ENCODE measurements around the gene LDLRAD3. TPM values are rescaled to one million over a fixed set of nuclear protein-coding genes. Genes with fewer than 3 reads are reported as not detected.
"Not testable (repeated sequence)": the region's sequence is repeated elsewhere in the genome, so short reads cannot be mapped to it uniquely, and the experiment has no call there.

LDLRAD3 gene, protein sequence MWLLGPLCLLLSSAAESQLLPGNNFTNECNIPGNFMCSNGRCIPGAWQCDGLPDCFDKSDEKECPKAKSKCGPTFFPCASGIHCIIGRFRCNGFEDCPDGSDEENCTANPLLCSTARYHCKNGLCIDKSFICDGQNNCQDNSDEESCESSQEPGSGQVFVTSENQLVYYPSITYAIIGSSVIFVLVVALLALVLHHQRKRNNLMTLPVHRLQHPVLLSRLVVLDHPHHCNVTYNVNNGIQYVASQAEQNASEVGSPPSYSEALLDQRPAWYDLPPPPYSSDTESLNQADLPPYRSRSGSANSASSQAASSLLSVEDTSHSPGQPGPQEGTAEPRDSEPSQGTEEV
- total RNA-seq = under 1 TPM; 0.21 to 0.27 TPM

DNA sequence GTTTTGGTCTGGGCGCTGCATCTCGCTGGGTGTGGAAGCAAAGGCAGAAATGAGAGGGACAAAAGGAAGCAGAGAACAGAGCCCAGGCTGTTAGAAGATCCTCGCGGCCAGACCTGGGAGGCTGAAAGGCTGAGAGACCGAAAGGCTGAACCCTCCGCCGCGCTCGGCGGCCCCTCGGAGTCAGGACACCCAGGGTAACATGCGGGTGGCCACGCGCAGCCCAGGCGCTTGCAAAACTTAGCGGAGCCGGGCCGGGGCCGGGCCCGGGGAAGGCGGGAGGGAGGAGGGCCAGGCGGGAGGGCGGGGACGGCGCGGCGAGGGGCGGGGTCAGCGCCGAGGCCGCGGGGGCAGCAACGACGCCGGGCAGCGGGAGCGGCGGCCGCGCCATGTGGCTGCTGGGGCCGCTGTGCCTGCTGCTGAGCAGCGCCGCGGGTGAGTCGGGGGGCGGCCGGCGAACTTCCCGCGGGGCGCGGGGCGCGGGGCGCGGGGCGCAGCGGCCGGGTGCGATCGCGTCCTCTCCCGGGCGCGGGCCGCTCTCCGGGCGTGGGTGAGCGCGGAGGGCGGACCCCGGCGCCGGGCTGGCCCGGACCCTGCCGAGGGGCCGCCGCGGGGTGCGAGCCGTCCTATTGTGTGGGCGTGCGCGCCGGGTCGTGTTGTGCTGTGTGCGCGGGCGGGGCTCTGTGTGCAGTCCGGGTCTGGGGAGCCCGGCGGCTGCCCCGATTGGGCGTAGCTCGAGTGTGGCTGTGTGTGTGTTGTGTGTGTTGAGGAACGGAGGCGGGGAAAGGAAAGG lies at the start of gene LDLRAD3:
TSS of gene LDLRAD3 (plus strand) at position 350 of the 790 bp plus-strand sequence. CDS start at position 387, 37 bp downstream.
- ChIA-PET CTCF (no interaction called here), POLR2A (no interaction called here)

DNA sequence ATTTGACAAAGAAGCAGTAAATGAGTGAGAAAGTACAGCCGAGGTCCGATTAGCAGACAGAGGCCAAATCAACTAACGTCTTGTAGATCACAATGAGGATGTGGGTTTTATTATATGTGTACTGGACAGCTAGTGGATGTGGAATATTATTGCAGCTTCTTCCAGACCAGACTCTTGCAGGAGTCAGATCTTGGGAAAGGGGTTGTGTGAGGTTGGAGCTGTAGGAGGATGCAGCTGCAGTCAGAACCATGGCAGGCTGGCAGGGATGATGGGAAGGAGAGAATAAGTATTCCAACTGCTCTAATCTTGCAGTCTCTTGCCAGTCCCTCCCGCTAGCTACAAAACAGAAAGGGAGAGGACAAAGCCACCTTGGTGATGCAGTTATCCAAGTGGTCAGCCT lies 46.8 kb upstream of the LDLRAD3 start:
- CTCF ChIA-PET = no interaction called here
- POLR2A ChIA-PET = no interaction called here

DNA sequence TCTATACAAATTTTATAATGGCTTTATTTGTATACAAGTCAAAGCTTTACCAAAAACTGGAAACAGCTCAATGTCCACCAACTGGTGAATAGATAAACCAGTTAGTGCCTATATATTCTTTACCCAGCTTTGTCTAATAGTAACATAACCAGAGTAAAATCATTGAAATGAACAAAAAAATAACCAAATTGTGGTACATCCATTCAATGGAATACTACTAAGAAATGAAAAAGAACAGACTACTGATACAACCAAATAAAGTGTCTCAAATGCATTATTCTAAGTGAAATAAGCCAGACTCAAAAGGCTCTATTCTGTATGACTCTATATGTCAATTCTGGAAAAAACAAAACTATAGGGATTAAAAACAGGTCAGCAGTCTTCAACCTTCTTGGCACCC lies 40.9 kb upstream of the LDLRAD3 start:
- POLR2A ChIA-PET = no interaction called here
- CTCF ChIA-PET = no interaction called here

DNA sequence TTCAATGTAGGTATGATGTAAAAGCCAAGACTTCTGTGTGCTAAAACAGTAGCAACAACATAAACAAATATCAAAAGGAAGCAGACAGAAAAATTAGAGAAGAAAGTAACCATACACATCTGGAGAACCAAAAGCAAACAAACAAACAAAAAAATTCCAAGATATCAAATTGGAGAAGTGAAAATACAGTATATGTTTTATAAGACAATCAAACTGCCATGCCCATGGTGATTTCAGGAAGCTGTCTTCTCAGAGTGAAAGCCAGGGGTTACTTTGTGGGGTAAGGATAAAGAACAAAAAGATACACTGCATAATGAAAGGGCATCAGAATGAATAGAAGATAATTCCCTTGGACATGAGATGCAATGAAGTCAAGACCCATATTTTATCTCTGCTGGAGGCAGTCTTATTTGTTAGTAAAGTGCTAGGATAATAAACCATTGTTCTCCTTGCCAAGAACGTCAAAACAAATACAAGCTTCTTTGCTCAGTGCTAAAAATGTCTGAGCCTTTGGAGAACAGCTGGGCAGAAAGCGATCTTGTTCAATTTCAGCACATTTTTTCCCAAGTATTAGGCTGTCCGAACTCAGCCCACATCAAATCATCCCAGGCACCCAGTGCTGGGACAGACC lies 38.1 kb upstream of the LDLRAD3 start:
- CTCF ChIA-PET = no interaction called here
- POLR2A ChIA-PET = no interaction called here

DNA sequence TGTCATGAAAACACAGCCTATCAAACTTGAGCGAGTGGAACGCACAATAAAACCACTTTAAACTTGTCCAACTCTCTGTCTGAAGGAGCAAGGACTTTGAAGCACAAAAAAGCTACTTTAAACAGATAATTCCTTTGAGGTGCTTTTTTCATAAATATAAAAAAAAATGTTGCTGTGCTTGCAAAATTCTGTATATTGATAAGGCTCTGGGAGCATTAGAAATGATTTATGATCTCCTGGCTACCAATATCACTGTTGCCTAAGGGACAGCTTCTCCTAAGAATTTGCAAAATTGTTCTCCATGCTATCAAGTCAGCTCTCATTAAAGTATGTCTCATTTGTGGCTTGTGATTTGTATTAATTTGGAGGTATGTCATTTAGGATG lies 37.6 kb upstream of the LDLRAD3 start:
- CTCF ChIA-PET = no interaction called here
- POLR2A ChIA-PET = no interaction called here

DNA sequence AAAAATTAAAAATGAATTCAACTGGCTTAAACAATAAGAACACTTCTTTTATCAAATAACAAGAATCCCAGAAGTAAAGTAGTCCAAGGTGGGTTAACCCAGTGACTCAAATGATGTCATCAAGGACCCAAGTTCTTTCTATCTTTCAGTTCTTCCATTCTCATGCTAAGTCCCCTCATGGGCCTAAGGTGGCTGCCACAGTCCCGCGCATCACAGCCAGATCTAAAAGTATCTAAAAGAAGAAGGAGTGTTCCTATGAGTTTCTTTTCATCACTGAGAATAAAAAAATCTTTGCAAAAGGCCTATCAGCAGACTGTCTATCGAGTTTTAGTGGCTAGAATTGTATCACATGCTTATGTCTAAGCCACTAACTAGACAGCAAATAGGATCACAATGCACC lies 37.2 kb upstream of the LDLRAD3 start:
- ChIA-PET CTCF (no interaction called here), POLR2A (no interaction called here)

DNA sequence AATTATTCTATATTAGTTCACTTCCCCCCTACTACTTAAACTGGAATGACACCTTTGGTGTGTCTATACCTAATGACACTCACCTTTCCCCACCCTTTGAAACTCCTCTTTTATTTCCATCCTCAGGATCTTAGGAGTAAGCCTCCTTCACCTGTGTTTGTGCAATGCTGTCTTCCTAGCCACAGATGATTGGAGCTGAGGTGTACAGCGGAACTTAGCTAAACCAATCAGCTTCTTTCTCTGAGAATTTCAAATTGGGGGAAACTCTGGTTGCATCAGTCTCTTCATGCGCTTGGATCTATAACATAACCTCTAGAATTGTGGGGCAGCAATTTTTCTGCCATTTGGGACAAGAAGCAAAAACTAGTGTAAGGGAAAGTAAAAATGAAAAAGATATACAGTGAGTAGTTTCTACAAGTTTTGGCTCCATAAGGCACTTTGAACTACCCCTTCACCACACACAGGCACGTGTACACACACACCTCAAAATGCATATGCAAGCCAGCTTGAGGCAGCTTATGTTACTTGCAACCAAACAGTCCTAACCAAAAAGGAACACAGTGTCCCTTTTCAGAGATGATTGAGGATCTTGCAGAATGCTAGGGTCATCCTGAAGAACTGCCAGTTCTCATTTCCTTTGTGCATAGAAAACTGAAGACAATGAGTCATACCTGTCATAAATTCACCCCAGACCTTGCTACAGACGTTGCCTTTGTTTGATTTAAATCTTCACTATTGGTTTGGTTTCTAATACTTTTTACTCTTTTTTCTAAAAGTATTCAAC lies 36.0 kb upstream of the LDLRAD3 start:
- CTCF ChIA-PET = no interaction called here
- POLR2A ChIA-PET = no interaction called here

DNA sequence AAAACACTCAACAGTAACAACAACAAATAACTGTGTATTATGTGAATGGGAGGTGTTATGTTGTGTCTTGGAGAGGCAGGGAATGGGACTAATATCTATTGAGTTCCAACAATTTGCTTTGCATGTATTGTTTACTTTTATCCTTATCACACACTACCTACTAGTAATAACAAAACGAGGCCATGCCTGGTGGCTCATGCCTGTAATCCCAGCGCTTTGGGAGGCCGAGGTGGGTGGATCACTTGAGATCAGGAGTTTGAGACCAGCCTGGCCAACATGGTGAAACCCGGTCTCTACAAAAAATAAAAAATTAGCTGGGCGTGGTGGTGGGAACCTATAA lies 35.5 kb upstream of the LDLRAD3 start:
- POLR2A ChIA-PET, CTCF ChIA-PET: not testable (repeated sequence)

DNA sequence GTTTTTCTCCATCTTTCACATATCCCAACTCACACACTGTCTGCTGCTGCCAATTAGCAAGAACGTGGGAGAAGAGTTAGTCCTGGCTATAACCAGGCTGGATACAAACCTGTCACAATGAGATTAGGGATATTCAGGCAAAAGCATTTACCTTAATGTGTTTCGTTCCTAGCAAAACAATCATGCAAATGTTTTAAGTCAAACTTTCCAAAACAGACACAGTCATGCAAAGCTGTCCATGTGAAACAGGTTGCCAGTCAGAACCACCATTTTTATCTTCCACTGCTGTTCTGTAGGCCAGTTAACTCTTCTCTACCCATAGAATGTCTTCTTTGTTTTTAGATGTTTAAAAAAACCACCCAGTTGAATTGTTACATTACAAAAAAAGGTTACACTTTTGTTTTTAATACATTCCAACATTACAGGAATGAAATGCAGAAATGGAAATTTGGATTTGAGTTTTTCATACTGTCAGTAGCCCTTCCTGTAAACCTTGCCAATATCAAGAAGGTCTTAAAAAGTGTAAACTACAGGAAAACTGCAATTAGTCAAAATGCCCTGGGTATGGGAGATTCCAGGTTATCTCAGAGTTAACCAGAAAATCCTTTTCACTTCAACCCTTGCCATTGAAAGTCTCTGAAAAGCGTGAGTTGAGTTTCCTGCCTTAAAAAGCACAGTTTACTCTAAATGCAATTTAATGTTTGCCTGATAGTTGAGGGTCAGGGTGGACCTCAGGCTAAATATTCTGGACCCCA lies 34.2 kb upstream of the LDLRAD3 start:
- POLR2A ChIA-PET = no interaction called here
- CTCF ChIA-PET = no interaction called here

DNA sequence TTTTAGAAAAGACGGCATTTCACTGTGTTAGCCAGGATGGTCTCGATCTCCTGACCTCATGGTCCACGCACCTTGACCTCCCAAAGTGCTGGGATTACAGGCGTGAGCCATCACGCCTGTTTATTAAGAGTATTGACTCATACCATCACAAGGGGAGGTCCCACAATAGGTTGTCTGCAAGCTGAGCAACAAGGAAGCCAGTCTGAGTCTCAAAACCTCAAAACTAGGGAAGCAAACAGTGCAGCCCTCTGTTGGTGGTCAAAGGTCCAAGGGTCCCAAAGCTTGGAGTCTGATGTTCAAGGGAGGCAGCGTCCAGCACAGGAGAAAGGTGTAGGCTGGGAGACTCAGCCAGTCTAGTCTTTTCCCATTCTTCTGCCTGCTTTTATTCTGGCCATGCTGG lies 32.8 kb upstream of the LDLRAD3 start:
- POLR2A ChIA-PET = no interaction called here
- CTCF ChIA-PET = no interaction called here

DNA sequence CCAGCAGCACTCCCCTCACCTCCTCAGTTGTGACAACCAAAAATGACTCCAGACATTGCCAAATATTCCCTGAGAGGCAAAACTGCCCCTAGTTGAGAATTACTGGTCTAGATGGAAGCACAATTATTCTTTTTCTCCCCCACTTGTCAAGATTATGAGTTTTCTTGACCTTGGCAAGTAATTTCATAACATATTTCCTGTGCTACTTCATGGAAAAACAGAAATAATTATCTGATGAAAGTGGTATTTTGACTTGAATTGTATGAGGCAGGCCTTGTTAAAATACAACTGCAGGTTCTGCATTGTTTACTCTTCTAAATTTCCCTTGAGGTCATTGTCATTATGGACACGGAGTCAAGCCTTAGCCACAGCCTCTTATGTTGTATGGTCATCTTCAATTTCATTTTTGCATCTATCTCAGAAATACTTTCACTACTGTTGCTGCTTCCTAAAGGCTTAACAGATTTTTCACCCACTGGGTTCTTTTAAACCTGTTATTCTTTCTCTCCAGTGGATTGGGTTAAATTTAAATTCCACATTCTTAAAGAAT lies 32.2 kb upstream of the LDLRAD3 start:
- ChIA-PET CTCF (no interaction called here), POLR2A (no interaction called here)

DNA sequence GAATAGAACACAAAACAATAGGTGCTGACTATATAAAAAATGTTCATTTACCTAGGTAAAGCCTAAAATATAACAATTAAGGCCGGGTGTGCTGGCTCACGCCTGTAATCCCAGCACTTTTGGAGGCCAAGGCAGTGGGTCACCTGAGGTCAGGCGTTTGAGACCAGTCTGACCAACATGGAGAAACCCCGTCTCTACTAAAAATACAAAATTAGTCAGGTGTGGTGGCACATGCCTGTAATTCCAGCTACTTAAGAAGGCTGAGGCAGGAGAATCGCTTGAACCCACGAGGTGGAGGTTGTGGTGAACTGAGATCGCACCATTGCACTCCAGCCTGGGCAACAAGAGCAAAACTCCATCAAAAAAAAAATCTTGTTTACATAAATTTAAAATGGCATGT lies 31.4 kb upstream of the LDLRAD3 start:
- POLR2A ChIA-PET, CTCF ChIA-PET: not testable (repeated sequence)

DNA sequence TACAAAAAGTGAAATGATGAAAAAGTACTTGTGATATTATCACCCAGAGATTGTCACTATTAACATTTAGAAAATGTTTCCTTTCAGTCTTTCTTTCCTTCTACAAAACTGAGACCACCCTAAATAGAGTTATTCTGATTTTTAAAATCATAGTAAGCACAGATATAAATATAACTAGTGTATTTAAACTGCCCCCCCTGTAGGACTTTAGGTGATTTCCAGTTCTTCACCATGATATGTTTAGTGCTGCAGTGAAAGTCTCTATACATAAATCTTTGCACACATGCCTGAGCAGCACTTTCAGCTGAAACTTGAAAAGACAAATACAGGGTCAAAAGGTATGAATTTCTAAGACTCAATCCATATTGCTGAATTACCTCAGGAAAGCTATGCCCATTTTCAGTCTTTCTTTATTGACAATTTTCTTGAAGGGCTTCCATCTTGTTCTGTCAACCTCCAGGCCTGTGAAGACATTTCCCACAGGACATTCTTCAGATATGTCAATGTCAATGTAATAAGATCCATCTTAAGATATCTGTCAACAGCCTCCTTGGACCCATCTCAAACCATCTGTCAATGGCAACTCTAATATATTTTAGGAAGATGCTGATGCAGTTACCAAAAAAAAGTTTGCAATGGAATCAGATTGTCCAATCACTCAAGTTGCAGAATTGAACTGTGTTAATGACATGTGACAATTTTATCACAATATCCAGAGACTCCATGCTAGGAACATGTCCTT lies 30.8 kb upstream of the LDLRAD3 start:
- CTCF ChIA-PET = no interaction called here
- POLR2A ChIA-PET = no interaction called here

DNA sequence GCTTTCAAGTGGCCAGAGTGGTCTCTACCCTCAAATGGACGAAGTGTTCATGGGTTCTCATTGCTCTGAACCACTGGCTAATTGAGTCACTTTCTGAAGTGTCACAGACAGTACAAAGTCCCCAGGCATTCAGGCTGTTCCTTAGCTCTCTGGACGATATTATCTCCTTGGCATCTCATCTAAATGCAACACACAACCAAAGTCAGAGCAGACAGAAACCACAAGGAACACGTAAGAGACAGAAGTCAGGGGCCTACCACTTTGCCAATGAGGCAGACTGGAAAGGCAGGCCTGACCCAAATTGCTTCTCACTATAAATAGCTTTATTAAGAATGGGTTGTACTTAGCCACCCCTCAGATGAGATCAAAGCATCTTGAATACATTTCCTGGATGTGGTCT lies 29.0 kb upstream of the LDLRAD3 start:
- POLR2A ChIA-PET = no interaction called here
- CTCF ChIA-PET = no interaction called here

DNA sequence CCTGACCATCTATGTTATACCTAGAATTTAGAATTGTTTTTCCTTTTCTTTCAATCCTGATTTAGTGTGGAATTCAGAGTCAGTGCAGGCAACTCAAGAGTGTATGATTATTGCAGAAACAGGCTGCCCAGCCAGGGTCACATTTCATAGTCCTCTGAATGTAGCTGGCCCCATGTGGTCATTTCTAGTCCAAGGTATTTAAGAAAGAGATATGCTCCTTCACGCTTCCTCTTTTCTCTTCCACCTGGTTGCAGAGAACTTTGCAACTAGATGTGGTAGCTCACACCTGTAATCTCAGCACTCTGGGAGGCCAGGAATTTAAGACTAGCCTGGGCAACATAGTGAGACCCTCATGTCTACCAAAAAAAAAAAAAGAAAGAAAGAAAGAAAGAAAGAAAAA lies 27.6 kb upstream of the LDLRAD3 start:
- ChIA-PET POLR2A (no interaction called here), CTCF (no interaction called here)

DNA sequence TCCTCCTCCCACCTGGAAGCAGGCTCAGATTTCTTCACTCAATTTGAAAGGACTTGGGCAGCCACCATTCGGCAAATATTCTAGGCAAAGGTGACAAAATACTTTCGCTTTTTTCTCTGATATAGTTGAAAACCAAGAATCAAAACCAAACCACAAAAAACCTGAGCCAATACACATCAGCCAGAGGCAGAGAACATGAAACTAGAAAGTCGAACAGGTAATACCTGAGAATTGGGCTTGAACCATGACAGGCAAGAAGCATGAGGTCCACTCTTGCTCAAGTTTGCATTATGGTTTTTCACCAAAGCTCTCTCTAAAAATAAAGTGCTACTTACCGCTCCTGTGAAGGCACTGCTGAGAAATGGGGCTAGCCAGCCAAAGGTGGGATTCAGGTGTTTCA lies 26.2 kb upstream of the LDLRAD3 start:
- POLR2A ChIA-PET = no interaction called here
- CTCF ChIA-PET = no interaction called here

DNA sequence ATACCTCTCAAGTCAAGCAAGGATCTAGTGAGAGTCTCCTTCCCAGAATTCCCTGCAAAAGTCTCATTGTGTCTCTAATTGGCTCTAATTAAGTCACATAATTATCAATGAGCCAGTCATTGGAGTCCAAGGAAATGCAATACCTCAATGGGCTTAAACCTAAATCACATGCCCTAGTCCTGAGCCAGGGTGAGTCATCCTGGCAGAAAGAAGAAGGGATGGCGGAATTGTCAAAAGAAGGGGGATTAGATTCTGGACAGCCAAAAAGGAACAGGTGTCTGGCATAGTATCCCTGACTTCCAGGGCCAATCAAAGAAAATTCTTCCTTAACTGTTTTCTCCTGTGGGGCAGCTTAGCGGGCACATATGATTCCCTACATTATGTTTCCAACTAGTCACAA lies 25.1 kb upstream of the LDLRAD3 start:
- ChIA-PET POLR2A (no interaction called here), CTCF (no interaction called here)

DNA sequence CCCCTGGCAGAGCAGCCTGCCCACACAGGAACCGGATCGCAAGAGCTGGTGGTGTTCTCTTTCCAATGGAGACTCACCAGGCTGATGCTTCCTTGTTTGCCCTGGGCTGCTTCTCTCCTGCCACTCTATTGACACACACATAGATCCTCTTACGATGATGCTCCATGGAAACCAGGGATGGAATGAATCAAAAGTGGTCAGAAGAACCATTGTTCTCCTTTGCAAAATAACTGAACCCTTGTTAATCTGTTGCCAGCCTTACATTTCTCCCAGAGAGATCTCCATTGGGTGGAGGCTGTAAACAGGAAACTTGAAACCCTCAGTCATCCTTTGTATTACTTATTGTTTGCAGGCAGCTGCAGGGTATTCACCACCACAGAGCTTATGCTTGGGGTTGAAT lies 24.6 kb upstream of the LDLRAD3 start:
- CTCF ChIA-PET = no interaction called here
- POLR2A ChIA-PET = no interaction called here

DNA sequence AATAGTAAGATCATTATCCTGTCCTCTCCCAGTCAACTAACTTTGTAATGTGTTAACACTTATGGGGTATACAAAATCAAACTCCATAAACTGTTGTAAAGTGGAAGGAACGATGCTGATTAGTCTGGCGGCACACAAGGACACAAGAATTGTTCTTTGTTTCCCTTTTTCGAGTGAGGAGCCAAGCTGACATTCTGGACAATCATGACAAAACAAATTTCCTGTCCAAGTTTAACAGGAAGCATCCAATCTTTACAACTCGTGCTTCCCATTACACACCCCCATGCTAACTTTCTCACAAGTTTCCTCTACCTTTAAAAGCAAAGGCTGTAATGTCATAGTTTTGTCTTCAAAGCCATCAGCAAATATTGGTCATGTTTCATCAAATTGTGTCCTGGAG lies 20.4 kb upstream of the LDLRAD3 start:
- CTCF ChIA-PET = no interaction called here
- POLR2A ChIA-PET = no interaction called here
